HG03378 (cell line): ENCODE data around the gene KCTD10.
"Not testable (repeated sequence)": the region's sequence is repeated elsewhere in the genome, so short reads cannot be mapped to it uniquely, and the experiment has no call there.

ENCODE experiments used
- ATAC-seq: cut with Tn5 transposase; IDR thresholded peaks from one replicate; pipeline ENCODE4 v1.9.1; 2021; ENCODE audit warnings: mild to moderate bottlenecking, moderate library complexity; ENCODE audit not compliant: unreplicated experiment

The KCTD10 gene

GRCh38 chr12:109475121-109475520 lies 2.0 kb downstream of the KCTD10 start:
- no peak for ATAC-seq

- not testable (repeated sequence) for ATAC-seq
These were observed 3.4 kb downstream of the KCTD10 start for GRCh38 chr12:109473526-109474270.

- no peak for ATAC-seq
These were observed 4.1 kb downstream of the KCTD10 start for GRCh38 chr12:109473006-109473405.

GRCh38 chr12:109469517-109469916 lies 7.6 kb downstream of the KCTD10 start:
- ATAC-seq, result no peak

- no peak for ATAC-seq
These were observed 9.0 kb downstream of the KCTD10 start for GRCh38 chr12:109467978-109468676.

GRCh38 chr12:109466821-109467220 lies 10.3 kb downstream of the KCTD10 start:
- no peak for ATAC-seq

GRCh38 chr12:109466305-109466704 lies 10.8 kb downstream of the KCTD10 start:
- ATAC-seq, result no peak

- no peak for ATAC-seq
These were observed 12.3 kb downstream of the KCTD10 start for GRCh38 chr12:109464642-109465351.

- no peak for ATAC-seq
These were observed 13.3 kb downstream of the KCTD10 start for GRCh38 chr12:109463756-109464155.

GRCh38 chr12:109462868-109463692 lies 14.0 kb downstream of the KCTD10 start:
- no peak for ATAC-seq

GRCh38 chr12:109461846-109462756 lies 15.0 kb downstream of the KCTD10 start:
- ATAC-seq, result no peak

GRCh38 chr12:109461049-109461845 lies 15.9 kb downstream of the KCTD10 start:
- ATAC-seq, result no peak

- no peak for ATAC-seq
These were observed 16.6 kb downstream of the KCTD10 start for GRCh38 chr12:109460538-109460937.

- no peak for ATAC-seq
These were observed 17.9 kb downstream of the KCTD10 start for GRCh38 chr12:109459247-109459646.

GRCh38 chr12:109458771-109459208 lies 18.3 kb downstream of the KCTD10 start:
- ATAC-seq, result no peak

GRCh38 chr12:109458086-109458485 lies 19.0 kb downstream of the KCTD10 start:
- no peak for ATAC-seq

- no peak for ATAC-seq
These were observed 21.4 kb downstream of the KCTD10 start for GRCh38 chr12:109455706-109456105.

GRCh38 chr12:109452489-109452888 lies 24.6 kb downstream of the KCTD10 start:
- no peak for ATAC-seq

- ATAC-seq, result no peak
These were observed 25.7 kb downstream of the KCTD10 start for GRCh38 chr12:109451400-109451799.
